ENCODE results near the gene BTBD9. TPM values are rescaled to one million over a fixed set of nuclear protein-coding genes. Genes with fewer than 3 reads are reported as not detected.
A peak's percentile ranks its signal among the peaks of the same experiment; 100 is the strongest.

The BTBD9 gene
- total RNA-seq, 1 experiment from 2014 or later = 9.5 TPM

DNA sequence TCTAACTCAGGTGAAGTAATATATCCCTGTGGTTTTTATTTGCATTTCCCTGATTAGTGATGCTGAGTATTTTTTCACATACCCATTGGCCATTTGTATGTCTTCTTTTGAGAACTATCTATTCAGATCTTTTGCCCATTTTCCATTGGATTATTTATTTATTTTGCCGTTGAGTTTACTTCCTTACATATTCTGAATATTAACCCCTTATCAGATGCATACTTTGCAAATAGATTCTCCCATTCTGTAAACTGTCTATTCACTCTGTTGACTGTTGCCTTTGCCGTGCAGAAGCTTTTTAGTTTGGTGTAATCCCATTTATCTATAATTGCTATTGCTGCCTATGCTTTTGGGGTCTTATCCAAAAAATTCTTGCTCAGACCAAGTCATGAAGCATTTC lies 336.9 kb downstream of the BTBD9 start:
- no peak for DNase-seq (ENCODE audit: low spot score)
- in situ Hi-C loops (cut with HindIII; ENCODE audit: low sequenced_read_pairs) = no loop called here

DNA sequence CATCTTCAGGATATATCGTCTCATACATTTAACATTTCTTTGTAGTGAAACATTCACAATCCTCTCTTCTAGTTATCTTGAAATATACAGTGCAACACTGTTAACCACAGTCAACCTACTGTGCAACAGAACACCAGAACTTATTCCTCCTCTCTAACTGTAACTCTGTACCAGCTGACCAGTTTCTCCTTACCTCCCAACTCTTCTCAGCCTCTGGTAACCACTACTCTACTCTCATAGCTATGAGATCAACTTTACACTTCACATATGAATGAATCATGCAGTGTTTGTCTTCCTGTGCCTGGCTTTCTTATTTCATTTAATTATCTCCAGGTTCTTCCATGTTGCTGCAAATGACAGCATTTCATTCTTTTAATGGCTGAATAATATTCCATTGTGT lies 337.6 kb downstream of the BTBD9 start:
- in situ Hi-C loops (cut with HindIII; ENCODE audit: low sequenced_read_pairs) = no loop called here
- no peak for DNase-seq (ENCODE audit: low spot score)

DNA sequence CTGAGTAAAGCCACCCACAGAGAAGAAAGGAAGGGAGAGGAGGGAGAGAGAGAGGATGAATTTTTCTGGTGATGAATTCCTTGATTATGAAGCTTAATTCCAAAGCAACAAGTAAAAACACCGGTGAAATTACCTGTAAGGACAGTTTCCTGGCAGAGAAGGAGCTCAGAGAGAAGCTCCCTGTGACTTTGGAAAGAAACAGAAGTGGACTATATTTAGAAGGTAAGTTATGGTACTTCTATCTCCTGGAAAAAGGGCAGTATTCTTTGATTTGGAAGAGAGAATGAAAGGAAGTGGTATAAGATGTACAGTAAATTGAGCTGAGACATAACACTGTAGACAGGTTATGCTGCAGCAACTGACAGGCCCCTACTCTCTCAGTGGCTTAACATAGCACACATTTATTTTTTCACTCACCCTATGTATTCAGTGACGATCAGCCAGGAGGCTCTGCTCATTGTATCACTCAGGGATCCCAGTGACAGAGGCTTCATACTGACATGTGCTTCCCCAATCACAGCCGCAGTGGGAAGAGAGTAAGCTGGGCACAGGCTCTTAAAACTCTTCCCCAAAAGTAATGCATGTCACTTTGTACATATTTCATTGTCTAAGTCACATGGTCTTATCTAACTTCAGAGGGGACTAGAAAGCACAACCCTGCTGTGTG lies 349.5 kb downstream of the BTBD9 start:
- in situ Hi-C loops (cut with HindIII; ENCODE audit: low sequenced_read_pairs) = no loop called here
- DNase-seq (ENCODE audit: low spot score) = no peak

DNA sequence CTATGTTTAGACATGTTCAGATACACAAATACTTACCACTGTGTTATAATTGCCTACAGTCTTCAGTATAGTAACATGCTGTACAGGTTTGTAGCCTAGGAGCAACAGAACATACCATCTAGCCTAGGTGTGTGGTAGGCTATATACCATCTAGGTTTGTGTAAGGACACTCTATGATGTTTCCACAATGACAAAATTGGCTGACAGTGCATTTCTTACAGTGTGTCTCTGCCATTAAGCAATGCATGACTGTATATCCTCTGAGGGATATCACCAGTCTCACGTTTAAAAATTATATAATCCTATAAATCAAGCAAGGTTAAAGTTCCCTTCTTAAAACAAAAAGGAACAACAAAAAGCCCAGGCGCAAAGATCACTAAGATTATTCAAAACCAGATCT lies 352.2 kb downstream of the BTBD9 start:
- in situ Hi-C loops (cut with HindIII; ENCODE audit: low sequenced_read_pairs) = no loop called here
- DNase-seq (ENCODE audit: low spot score) = no peak

DNA sequence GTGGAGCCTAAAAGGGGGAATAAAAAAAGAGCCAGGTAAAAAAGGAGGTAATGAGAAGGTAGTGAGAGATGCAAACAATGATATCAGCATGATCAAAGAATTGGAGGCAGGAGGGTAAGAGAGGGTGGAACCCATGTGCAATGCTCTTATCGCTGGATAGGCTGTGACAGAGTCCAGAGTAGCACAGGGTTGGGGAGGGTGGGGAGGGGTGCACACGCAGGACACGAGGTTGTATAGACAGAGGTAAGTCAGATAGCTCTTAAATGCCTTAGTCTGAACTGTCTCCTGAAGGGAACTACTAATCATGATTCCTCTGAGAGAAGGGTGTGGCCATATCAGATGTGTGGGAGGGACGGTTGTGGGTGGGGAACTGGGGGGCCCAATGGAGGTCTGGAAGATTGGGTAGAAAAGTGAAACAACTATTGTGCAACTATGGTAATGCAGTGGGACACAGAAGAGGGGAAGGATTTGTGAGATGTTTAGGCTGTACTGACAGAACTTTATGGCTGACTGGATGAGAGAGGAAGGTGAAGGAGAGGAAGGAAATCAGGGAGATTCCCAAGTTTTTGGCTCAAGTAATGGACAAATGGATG lies 354.8 kb downstream of the BTBD9 start:
- no peak for DNase-seq (ENCODE audit: low spot score)
- in situ Hi-C loops (cut with HindIII; ENCODE audit: low sequenced_read_pairs) = no loop called here

DNA sequence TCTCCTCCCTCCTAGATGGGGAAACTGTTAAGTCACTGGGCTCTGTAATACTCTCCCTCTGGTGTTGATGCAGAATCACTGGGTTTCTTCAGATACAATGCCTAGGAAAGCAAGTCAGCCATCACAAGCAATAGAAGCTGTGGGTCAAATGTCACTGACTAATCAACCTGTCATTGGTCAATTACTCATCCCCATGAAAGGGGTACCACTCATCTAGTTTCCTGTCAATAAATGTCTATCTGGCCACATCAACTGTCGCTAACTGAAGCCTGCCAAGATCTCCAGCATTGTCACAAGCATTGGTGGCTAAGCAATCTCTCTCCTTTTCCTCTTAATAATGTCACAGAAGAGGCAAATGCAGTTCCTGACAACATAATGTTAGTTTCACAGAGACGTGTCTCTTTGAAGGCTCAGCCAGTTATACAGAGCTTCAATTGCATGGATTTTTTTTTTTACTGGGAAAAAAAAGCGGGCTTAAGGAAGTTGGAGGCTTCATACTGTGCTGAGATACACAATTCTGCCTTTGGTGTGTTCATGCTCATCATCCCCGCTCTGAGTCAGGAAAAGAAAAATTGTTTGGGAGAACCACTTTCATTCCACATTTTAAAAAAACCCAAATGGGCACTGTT lies 355.9 kb downstream of the BTBD9 start:
- in situ Hi-C loops (cut with HindIII; ENCODE audit: low sequenced_read_pairs) = no loop called here
- no peak for DNase-seq (ENCODE audit: low spot score)

DNA sequence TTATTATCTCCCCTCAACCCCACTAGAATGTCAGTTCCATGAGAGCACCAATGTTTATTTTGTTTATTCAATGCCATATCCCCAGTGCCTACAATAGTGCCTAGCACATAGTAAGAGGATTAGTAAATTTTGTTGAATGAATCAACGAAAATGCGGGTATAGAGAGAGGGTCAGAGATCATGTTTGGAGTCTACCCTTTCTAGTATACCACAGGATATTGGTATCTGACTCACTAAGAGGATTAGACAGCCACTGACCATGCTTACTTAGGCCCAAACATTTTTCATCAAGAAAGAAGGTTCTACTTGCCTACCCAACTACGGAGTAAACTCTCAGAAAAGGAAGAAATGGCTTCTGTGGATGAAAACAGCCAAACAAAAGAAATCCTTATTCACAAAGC lies 356.8 kb downstream of the BTBD9 start:
- in situ Hi-C loops (cut with HindIII; ENCODE audit: low sequenced_read_pairs) = no loop called here
- DNase-seq (ENCODE audit: low spot score) = no peak

DNA sequence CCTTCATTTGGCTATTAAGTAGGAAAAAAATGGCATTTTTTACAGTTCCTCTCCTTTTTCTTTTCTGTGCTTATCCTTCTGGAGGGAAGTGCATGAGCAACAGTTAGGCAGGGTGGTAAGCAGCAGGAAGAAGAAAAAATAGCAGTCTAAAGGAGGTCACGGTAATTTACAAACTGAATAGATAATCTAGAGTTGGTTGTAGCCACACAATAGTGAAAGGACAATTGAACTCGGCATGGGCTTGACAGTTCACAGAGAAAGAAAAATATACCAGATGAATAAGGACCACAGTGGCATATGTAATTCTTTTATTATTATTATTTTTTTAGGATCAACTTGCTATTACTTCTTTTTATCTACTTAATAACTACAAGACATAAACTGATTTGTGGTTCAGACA lies 358.6 kb downstream of the BTBD9 start:
- no peak for DNase-seq (ENCODE audit: low spot score)

DNA sequence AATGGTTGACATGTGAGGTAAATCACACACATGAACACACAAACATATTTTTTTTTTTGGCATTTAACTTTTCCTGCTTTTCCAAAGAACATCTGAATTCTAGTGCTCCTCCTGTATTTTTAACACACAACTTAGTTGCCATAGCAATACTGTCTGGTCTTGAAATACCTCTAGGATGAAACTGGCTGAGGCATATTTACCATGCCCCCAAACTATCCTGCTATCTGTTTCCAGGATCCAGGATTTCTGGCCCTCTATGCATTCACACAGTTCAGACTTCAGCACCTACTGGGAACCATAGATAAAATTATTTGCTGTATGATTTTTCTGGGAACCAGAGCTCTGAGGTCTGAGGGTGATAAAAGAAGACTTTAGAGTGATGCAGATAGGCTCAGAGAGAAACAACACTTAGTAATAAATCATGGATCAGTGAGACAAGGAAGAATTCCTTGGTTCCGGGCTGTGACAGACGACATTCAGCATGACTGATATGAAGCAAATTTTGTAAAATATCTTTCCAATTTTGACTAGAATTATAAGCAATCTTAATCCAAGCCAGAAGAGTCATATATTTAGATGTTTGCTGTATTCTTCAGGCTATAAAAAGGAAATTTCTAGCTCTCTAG lies 359.7 kb downstream of the BTBD9 start:
- in situ Hi-C loops (cut with HindIII; ENCODE audit: low sequenced_read_pairs) = no loop called here

More for the DNA sequence above, 358.6 kb downstream of the BTBD9 start:
- in situ Hi-C loops (cut with HindIII; ENCODE audit: low sequenced_read_pairs) = no loop called here

DNA sequence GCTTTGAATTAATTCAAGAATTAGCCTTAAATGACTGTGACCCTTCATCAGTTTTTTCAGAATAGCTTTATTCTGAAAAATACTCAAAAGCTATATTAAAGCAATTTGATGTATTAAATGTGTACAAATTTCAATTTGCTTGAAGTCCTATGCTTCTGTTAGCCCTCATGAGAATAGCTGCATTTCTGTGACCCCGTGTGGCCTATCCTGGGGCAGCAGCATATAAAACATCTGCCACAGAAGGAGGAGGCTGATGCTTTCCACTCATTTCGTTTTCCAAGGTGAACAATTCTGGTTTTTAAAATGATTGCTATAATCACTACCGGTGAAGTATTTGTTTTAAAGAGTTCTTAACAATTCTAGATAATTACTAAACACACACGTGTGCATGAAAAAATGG lies 360.3 kb downstream of the BTBD9 start:
- in situ Hi-C loops (cut with HindIII; ENCODE audit: low sequenced_read_pairs) = no loop called here
- DNase-seq (ENCODE audit: low spot score) = no peak

More for the DNA sequence above, 359.7 kb downstream of the BTBD9 start:
- DNase-seq (ENCODE audit: low spot score) = no peak

DNA sequence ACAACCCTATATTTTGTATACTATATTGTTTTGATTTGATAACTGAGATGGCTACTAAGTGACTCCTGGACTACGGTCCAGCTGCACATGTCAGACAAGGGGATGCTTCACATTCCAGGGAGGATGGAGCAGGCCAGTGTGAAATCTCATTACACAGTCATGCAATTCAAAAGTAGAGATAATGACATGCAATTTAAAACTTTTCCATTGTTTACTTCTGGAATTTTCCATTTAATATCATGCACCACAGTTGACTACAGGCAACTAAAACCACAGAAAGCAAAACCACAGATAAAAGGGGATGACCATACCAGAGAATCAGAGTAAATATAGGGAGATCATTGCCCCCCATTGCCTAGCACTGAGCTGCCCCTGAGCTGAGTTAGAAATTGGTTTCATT lies 366.4 kb downstream of the BTBD9 start:
- in situ Hi-C loops (cut with HindIII; ENCODE audit: low sequenced_read_pairs) = no loop called here
- DNase-seq (ENCODE audit: low spot score) = no peak

DNA sequence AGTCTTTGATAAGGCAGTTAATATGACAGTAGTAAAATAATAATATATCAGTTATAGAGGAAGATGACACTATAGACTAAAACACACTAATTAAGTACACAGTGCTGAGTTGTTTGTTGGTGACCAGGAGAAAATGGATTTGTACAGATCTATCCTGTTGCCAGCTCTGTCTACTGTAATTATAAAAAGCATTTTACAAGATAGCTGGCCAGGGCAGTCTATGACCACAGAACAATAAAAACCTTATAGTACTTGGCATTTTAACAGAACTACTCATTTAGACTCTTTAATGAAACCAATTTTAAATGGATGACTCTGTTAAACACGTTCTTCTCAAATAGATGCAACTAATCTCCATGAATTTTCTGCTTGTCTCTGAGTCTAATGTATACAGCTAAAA lies 367.5 kb downstream of the BTBD9 start:
- no peak for DNase-seq (ENCODE audit: low spot score)
- in situ Hi-C loops (cut with HindIII; ENCODE audit: low sequenced_read_pairs) = no loop called here

DNA sequence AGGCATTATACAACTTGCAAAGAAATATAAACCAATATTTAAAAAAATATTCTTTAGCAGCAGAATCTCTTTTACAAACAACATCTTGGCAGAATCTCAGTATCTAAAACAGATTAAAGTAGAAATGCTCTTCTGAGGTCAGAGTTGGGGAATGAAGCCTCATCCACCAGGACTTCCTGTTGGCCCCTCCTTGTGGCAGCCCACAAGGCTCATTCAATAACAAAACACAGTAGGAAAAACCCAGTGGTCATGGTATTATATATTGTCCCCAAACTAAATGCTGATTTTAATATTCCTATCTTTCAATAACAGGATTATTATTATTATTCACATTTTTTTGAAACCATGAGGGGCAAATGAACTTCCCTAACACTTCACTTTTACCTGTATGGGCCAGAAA lies 368.6 kb downstream of the BTBD9 start:
- no peak for DNase-seq (ENCODE audit: low spot score)
- in situ Hi-C loops (cut with HindIII; ENCODE audit: low sequenced_read_pairs) = no loop called here

DNA sequence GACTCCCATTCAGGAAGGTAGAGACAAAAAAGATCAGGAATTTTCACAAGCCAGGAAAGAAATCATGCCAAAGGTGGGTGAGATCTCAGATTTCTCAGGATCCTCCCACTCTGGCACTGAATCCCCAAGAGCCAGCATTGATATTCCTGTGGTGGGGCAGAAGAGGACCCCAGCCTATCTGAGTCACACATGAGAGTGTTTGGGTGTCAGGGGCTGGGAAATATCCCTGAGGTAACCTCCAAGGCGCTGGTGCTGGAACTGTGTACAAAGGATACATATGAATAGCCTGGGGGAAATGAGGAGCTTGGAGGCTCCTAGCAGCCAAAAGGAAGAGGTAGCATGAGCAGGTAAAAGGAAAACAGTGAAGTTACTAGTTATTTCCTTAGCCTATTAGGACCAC lies 369.4 kb downstream of the BTBD9 start:
- in situ Hi-C loops (cut with HindIII; ENCODE audit: low sequenced_read_pairs) = no loop called here
- DNase-seq (ENCODE audit: low spot score) = no peak

DNA sequence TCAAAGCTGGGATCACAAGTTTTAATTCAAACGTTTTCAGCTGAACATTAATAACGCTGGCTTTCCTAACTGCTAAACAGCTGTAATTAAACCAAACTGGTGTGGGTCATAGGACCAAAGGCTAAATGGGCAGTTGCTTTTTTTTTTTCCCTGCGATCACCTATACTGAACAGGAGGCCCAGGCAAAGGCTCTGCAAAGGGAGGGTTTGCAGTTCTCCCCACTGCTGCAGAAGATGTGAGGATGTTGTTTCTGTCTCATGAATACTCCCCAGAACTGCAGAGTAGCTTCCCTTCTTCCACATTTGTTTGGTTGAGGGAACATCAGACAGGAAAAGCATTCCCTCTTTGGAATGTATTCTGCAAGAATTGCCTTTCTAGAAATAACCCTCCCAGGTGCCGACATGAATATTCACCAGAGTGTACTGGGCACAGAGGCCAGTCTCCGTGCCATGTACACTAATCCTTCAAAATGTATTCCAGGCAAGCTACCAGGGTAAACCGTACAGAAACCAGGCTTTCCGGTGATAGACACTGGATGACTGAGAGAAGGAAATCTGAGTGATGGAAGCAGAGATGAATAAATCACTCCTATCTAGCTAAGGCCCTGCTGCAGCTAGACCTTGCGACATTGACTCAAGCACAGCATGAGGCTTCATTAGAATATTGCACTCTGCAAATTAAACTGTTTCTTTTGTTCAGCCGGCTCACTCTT lies 370.1 kb downstream of the BTBD9 start:
- no peak for DNase-seq (ENCODE audit: low spot score)
- in situ Hi-C loops (cut with HindIII; ENCODE audit: low sequenced_read_pairs) = no loop called here

DNA sequence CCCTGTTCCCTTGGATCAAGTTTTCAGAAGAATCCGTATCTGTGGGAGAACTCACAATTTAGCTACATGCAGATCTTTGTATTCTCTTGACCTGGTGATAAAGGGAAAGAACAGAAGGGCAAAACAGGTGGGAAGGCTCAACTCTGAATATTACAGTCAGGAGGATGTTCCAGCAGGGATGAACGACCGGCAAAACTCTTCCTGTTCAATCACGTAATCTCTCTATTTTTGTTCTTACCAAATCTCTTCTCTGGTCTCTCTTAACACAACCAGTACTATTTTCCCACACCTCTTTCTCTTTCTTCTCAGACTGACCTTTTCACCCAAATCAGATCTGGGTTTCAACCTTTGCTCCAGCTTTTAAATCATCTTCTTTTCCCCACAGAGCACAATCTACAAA lies 371.4 kb downstream of the BTBD9 start:
- no peak for DNase-seq (ENCODE audit: low spot score)

DNA sequence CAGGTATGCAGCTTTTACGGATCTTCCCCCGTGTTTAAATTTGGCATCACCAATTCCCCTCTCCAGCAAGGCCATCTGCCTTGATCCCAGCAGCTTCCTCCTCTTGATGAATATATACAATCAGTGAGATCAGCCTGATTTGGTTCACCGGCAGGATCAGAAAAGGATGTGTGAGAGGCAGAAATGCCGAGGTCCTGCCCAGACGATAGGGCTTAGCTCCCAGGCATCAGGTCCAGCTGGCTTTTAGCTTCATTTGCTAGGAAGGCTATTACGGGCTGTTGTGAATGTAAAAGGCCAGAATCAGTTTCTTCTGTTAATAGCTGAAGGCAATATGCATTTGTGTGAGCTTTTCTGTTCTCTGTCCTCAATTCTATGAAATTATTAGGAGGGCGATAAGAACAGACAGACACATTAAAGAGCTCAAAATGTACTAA lies 372.8 kb downstream of the BTBD9 start:
- DNase-seq (ENCODE audit: low spot score) = peak; percentile 84
- in situ Hi-C loops (cut with HindIII; ENCODE audit: low sequenced_read_pairs) = no loop called here

More for the DNA sequence above, 371.4 kb downstream of the BTBD9 start:
- in situ Hi-C loops (cut with HindIII; ENCODE audit: low sequenced_read_pairs) = no loop called here

DNA sequence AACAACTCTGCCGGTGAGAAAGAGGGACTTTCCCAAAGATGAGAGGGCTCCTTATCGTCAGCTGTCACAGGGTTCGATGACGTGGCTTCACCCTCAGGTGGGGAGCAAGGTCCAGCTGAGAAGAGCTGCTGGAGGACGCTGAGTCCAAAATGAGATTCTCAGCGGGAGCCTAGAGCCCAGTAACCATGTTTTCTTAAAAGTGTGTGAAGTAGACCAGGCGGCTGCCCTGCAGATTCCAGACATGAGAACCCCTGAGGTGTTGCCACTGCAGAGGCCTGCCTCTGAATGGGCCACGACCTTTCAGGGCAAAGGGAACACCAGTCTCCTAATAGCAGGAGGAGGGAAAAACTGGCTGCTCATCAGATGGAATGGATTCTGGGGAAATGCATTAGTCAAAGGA lies 375.1 kb downstream of the BTBD9 start:
- in situ Hi-C loops (cut with HindIII; ENCODE audit: low sequenced_read_pairs) = no loop called here
- no peak for DNase-seq (ENCODE audit: low spot score)

DNA sequence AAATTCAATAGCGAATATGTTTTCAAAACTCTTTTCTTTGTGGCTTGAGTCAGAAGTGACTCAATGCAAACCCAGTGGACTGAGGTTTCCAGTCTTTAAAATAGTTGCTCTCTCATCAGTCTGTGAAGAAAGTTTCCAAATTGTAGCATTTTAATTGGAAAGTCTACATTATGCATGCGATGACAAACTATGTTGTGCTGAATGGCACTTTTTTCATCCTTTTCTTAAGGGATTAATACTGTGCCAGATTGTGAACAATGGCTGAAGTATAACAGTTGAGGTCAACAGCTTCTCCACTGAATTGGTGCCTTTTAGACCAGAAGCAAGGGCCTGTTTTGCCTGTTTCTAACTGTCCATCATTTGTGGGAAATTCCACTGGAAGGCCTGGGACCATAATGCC lies 377.1 kb downstream of the BTBD9 start:
- in situ Hi-C loops (cut with HindIII; ENCODE audit: low sequenced_read_pairs) = no loop called here
- no peak for DNase-seq (ENCODE audit: low spot score)

DNA sequence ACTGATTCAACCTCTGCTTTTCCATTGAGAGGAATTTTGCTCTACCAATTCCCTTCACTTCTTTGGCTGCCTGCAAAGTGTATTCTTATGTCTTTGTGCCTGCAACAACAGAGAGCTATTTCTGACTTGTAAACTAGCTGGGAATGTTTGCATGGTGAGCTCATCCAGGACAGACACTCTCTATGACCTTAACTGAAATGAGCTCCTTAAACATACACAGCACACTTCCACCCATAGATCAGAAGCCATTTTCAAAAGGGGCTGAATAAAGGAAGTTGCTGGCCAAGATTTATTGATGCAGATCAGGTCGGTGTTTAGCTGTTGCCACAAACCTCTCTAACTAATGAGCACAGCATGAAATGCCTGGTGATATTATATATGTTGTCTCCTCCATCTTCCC lies 377.7 kb downstream of the BTBD9 start:
- no peak for DNase-seq (ENCODE audit: low spot score)

More for the DNA sequence above, 377.7 kb downstream of the BTBD9 start:
- in situ Hi-C loops (cut with HindIII; ENCODE audit: low sequenced_read_pairs) = no loop called here
